HG03342 (cell line): ENCODE data around the gene FGF19.
"Not testable (repeated sequence)": the region's sequence is repeated elsewhere in the genome, so short reads cannot be mapped to it uniquely, and the experiment has no call there.

Experiments used
- ATAC-seq: cut with Tn5 transposase; IDR thresholded peaks from one replicate; pipeline ENCODE4 v1.9.1; 2021; ENCODE audit warnings: mild to moderate bottlenecking, moderate library complexity; ENCODE audit not compliant: unreplicated experiment

The FGF19 gene

DNA sequence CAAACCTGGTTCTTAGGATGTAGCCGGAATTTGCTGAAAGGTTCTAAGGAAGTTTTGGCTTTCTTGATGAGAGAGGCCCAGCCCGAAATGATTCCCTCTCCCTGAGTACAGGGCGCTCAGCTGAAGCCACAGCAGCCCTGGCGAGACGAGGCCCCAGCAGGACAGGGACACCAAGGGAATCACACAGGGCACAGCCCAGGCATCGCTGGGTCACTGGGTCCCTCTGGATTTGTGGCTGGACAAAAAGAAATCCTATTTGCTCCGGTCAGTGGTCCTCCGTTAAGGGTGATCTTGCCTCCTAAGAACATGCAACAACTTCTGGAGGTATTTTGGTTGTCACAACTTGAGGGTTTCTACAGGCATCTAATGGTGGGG, 6.4 kb downstream of the FGF19 start:
- no peak for ATAC-seq

DNA sequence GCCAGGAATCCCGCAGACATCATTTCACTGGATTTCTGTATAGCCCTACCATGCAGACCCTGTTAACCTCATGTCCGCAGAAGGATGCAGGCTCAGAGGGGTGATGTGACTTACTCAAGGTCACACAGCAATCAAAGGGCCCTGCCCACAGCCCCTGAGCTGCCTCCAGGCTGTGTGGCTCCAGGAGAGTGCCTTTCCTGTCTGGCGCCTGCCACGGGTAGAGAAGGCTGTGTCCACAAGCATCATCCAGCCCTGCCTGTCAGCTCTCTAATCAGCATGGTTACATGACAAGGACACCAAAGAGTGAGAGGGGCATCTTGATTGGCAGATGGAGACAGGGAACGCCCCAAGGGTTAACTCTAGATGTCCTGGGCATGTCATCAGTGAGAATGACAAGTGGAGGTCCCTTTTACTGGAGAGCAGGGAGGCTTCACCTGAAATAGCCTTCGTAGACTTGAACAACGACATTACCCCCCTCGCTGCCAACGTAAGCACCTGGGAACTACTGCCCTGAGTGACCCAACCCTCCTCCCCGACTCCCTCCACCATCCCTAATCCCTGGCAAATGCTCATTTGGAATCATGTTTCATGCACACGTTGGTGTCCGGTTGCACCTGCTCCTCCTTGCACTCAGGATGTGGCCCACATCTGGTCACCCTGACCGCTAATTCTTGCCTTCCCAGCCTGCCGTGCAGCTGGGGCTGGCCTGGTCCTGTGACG, 6.9 kb downstream of the FGF19 start:
- no peak for ATAC-seq

- not testable (repeated sequence) for ATAC-seq
Measured at GRCh38 chr11:69695995-69696394, 7.8 kb downstream of the FGF19 start.

- no peak for ATAC-seq
Measured at GRCh38 chr11:69695581-69695980, 8.2 kb downstream of the FGF19 start.

DNA sequence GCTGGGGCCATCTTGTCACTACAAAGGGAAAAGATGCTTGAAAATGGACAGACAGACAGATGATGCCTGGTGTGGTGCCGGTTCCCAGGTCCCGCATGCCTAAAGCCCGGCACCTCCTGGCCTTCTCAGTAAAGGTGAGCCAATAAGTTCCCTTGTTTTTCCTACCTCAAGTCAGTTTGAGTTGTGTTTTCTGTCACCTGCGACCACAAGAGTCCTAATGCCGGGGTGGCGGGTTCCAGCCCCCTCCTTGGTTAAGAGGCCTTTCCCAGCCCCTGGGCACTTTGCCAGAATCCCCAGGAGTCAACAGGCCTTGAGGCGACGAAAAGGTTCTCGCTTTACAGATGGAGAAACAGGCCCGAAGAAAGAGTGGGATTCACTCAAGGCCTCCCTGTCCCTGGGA, 9.0 kb downstream of the FGF19 start:
- no peak for ATAC-seq

DNA sequence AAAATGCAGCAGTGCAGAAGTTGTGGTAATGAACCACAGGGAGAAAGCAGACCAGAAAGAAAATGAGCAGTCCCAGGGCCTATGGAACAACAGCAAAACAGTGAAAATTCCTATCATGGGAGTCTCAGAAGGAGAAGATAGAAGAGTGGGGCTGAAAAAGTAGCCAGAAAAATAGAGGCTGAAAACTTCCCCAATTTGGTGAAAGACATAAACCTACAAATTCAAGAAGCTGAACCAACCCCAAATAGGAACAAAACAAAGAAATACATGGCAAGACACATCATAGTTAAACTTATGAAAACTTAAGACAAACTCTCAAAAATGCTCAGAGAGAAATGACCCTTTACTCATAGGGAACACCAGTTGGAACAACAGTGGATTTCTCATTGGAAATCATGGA, 11.4 kb downstream of the FGF19 start:
- no peak for ATAC-seq

- ATAC-seq: no peak
Measured at GRCh38 chr11:69691463-69691862, 12.4 kb downstream of the FGF19 start.

- ATAC-seq: no peak
Measured at GRCh38 chr11:69689484-69690319, 14.1 kb downstream of the FGF19 start.

GRCh38 chr11:69687969-69688771, 15.7 kb downstream of the FGF19 start:
- not testable (repeated sequence) for ATAC-seq

- ATAC-seq: no peak
Measured at GRCh38 chr11:69686856-69687255, 17.0 kb downstream of the FGF19 start.

DNA sequence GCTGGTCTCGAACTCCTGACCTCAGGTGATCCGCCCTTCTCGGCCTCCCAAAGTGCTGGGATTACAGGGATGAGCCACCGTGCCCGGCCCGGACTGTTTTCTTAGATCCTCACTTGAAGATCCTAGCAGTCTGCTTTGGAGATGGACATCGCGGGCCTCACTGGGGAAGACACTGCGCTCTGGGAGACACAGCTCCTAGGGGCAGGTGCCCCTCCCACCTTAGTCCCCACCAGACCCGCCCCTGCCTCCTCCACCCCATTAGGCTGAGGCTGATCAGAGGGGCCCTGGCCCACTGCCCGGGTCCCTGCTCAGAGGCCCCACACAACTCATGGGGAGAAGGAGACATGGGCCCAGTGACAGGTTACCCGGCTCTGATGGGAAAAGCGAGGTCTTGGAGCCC, 17.4 kb downstream of the FGF19 start:
- ATAC-seq: no peak

DNA sequence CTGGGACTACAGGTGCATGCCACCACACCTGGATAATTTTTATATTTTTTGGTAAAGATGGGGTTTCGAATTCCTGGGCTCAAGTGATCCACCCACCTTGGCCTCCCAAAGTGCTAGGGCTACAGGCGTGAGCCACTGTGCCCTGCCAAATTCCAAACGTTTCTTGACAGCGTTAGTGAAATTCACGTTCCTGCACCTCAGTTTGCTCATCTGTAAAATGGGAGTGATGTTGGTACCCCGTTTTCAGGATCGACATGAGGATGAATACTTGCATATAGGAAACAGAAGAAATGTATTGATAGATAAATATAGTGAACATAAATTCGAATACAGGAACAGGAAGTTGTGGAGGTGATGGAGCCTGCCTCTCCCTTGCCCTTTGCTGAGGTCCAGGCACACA, 18.5 kb downstream of the FGF19 start:
- ATAC-seq: no peak

GRCh38 chr11:69684651-69685050, 19.2 kb downstream of the FGF19 start:
- ATAC-seq: no peak

DNA sequence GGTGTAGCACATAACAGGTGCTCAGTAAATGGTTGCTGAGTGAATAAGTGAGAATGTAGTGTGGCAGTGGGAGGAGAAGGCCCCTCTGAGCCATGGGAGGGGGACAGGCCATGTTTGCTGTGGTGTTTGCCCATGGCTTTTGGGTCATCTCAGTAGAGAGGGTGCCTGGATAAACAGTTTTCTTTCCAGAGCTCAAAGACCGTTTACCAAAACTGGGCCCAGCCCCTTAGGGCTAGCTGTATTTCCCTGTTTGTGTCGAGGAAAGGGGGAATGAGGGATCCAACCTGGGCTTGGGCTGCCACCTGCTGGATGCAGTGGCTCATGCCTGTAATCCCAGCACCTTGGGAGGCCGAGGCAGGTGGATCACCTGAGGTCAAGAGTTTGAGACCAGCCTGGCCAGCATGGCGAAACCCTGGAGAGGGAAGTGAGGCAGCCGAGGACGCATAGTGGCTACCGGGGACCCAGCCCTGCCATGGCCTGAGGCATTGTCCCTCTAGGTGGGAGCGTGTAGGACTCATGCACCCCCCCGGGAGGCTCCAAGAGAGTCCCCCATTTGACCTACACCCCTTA, 20.0 kb downstream of the FGF19 start:
- no peak for ATAC-seq

DNA sequence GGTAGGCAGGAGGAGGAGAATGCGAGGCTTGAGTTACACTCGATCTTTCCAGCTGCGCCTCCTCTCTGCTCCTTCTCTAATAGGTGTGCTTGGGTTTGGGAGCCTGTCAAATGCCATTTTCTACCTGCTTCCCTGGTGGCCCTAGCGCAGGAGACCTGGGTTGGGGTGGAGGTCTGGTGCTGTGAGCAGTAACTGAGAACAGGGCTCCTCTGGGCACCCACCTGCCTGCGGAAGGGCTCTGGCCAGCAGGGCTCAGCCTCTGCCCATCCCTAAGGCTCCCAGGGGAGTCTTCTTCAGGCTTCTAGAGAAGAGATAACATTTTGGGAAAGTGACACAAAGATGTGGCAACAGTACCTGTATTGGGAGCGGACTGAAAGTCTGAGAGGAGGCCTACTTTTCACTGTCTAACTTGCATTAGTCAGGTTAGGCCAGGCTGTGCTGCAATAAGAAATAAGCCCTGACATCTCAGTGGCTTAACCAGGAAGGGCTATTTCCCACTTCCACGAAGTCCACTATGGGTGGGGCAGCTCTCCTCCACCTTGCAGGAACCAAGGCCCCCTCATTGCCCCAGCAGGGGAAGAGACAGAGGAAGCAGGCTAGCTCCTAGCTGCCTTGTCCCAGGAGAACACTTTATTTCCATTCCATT, 21.0 kb downstream of the FGF19 start:
- ATAC-seq: no peak

GRCh38 chr11:69682221-69682620, 21.6 kb downstream of the FGF19 start:
- ATAC-seq: no peak

- ATAC-seq: no peak
Measured at GRCh38 chr11:69680688-69681087, 23.1 kb downstream of the FGF19 start.

DNA sequence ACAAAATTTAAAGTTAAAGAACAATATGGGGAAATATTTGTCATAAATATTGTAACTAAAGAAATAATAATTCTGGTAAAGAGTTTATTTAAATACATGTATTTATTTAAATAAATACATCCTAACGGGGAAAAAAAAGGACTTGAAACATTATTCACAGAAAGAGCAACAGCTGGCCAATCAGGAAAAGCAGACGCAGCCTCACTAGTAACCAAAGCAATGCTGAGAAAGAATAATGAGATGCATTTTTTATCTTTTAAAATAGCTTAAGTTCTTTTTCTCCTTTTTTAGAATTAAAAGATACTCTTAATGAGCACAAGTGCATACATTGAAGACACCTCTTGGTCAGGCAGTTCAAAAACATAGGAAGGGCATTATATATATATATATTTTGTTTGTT, 26.1 kb downstream of the FGF19 start:
- no peak for ATAC-seq

DNA sequence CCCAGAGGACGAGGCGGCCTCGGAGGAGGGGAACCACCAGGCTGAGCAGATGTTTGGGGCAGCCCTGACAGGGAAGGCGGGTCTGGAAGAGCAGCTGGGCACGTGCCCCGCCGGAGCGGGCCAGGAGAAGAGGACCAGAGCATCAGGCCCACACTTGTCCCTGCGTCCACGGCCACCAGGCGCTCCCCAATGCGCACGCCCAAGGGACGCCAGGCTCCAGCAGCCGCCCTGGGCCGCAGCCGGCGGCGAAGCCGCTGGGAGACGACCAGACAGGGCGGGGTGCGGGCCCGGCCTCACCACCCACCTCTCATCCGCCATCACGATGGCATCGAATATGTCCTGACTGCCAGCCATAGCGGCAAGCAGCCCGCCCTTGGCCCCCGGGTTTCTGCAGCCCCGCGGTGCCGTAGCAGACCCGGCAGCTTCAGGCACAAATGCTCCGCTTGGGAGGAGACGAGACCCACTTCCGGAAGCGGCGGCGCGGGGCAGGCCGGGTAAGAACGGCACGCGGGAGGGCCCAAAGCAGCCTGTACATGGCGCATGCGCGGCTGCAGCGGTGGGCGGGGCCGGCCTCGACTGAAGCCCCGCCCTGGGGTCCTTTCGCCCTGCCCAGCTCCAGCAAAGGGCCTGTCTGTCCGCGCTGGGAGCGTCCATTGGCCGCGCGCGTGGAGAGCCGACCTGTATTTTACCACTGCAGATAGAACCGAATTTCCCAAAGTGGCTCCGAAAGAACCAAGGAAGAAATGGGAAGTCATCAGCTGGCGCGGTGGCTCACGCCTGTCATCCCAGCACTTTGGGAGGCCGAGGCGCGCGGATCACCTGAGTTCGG, 28.7 kb downstream of the FGF19 start, which contains the start of gene LTO1:
Gene LTO1, minus strand, starts transcription at position 468 of the 829 bp plus-strand sequence. Its CDS starts 114 bp downstream, at position 354.
- peak; percentile 81 for ATAC-seq
